ENCODE measurements around the gene SPTBN1.

Gene SPTBN1

DNA sequence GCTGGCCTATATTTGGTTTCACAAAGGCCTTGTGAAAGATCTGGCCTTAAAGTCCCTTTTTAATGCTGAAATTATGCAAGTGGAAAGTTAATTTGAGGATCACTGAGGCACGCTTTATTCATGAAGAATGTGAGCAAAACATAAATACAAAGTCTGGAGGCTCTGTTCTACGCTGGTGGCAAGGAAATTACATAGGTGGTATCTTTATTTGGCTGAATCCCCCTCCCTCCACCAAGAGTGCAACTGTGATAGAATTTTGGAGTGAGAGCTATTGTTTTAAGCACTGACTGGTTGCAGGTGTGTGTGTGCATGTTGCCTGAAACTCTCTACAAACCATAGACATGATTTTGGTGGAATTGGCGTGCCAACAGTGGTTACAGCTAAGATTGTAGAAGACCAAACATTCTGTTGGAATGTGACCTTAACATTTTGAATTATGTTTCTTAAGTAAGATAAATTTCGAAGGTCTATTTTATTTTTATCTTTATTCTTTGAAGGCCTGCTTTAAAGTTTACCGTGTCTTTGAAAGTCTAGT lies 114.3 kb downstream of the SPTBN1 start:
- Histone ChIP-seq H3K4me3 (ENCODE audit: low read depth, low read length) (no peak overlapping the region), H3K36me3 (ENCODE audit: control insufficient read depth in 1 of 2, insufficient read depth in 2 of 2, low read length in 2 of 2) (no peaks in the 10 kb centered on the region), H3K18ac (ENCODE audit: low read length) (no peak overlapping the region), H3K9ac (ENCODE audit: low read length) (no peak overlapping the region), H3K4me2 (ENCODE audit: low read length) (no peak overlapping the region), H4K8ac (ENCODE audit: low read depth, low read length) (no peak overlapping the region), H2BK120ac (ENCODE audit: insufficient read depth, low read length, poor library complexity) (no peak overlapping the region), H2BK5ac (ENCODE audit: low read depth, low read length, poor library complexity) (no peak overlapping the region), H3K4ac (ENCODE audit: low read depth, low read length) (no peak overlapping the region), H3K27me3 (ENCODE audit: insufficient read depth, low read length) (no peaks in the 10 kb centered on the region), H3K79me2 (ENCODE audit: control insufficient read depth, insufficient read depth, low read length, poor library complexity) (no peaks in the 10 kb centered on the region), H3K27ac (ENCODE audit: low read depth, low read length) (no peak overlapping the region), H3K4me1 (ENCODE audit: control insufficient read depth in 1 of 2, insufficient read depth in 2 of 2, low read length in 2 of 2) (peaks cover 12 to 22% of the 10 kb centered on the region in 2 experiments), H3K23ac (ENCODE audit: low read length) (no peak overlapping the region), H2BK12ac (ENCODE audit: low read length) (no peak overlapping the region), H2AFZ (ENCODE audit: insufficient read depth, low read length, poor library complexity) (no peak overlapping the region), H4K91ac (ENCODE audit: low read depth, low read length) (no peak overlapping the region), H4K12ac (ENCODE audit: low read depth, low read length) (no peak overlapping the region), H3K14ac (ENCODE audit: low read length) (no peak overlapping the region), H3K79me1 (ENCODE audit: low read length) (peaks cover 1% of the 10 kb centered on the region), H3K9me3 (ENCODE audit: insufficient read depth, low read depth, low read length) (no peaks in the 10 kb centered on the region), H2AK5ac (ENCODE audit: low read length) (no peak overlapping the region)
- WGBS (ENCODE audit: extremely low coverage, insufficient coverage, insufficient read length), result no CpG with 5 or more reads among the region's 5 CpGs
- no peak for DNase-seq

DNA sequence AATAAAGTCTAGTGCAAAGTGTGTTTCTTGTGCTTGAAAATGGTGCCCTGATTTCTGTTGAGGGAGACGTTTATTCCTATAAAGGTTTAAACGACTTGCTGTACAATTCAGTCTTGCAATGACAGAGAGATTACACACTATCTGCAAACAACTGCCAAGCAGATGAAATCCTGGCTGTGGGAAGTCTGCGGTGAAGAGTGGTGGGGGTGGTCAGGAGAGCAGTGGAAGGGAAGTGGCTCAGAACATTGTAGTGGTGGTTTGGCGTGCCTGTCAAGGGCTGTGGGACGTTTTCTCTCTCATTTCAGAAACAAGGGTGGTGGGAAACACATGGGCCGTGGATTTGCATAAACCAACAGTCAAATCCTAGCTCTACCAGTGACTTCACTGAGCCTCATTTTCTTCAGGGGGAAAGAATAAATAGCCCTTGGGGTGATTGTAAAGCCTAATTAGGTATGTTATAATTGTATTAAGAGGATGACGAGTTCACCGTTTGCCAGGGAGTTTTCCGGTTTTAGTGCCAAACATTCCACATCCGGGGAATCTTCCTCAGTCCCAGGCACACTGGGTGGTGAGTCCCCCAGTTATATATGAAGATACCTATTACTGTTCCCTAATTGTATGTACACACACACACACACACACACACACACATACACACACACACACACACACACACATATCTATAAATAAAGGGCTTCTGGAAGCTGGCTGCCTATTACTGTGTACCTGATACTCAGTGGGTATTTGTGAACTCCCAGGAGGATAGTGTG lies 115.0 kb downstream of the SPTBN1 start:
- H2AFZ ChIP-seq (ENCODE audit: insufficient read depth, low read length, poor library complexity), result no peak overlapping the region
- H3K4me2 ChIP-seq (ENCODE audit: low read length), result no peak overlapping the region
- no peak overlapping the region for H3K18ac ChIP-seq (ENCODE audit: low read length)
- no peaks in the 10 kb centered on the region for H3K9me3 ChIP-seq (ENCODE audit: insufficient read depth, low read depth, low read length)
- DNase-seq, result peak; percentile 7 to 31
- no peak overlapping the region for H2BK5ac ChIP-seq (ENCODE audit: low read depth, low read length, poor library complexity)
- H3K4ac ChIP-seq (ENCODE audit: low read depth, low read length), result no peak overlapping the region
- no peak overlapping the region for H3K23ac ChIP-seq (ENCODE audit: low read length)
- no peak overlapping the region for H3K4me3 ChIP-seq (ENCODE audit: low read depth, low read length)
- no peak overlapping the region for H2BK12ac ChIP-seq (ENCODE audit: low read length)
- H3K27me3 ChIP-seq (ENCODE audit: insufficient read depth, low read length), result no peaks in the 10 kb centered on the region
- no peak overlapping the region for H4K8ac ChIP-seq (ENCODE audit: low read depth, low read length)
- peaks cover 1% of the 10 kb centered on the region for H3K79me1 ChIP-seq (ENCODE audit: low read length)
- no peaks in the 10 kb centered on the region for H3K79me2 ChIP-seq (ENCODE audit: control insufficient read depth, insufficient read depth, low read length, poor library complexity)
- H4K12ac ChIP-seq (ENCODE audit: low read depth, low read length), result no peak overlapping the region
- H3K36me3 ChIP-seq (ENCODE audit: control insufficient read depth in 1 of 2, insufficient read depth in 2 of 2, low read length in 2 of 2), result no peaks in the 10 kb centered on the region
- WGBS (ENCODE audit: extremely low coverage, insufficient coverage, insufficient read length), result no CpG with 5 or more reads among the region's 10 CpGs
- H4K91ac ChIP-seq (ENCODE audit: low read depth, low read length), result no peak overlapping the region
- no peak overlapping the region for H2AK5ac ChIP-seq (ENCODE audit: low read length)
- H3K14ac ChIP-seq (ENCODE audit: low read length), result no peak overlapping the region
- H3K27ac ChIP-seq (ENCODE audit: low read depth, low read length), result no peak overlapping the region
- H3K4me1 ChIP-seq (ENCODE audit: control insufficient read depth in 1 of 2, insufficient read depth in 2 of 2, low read length in 2 of 2), result peaks cover 15 to 22% of the 10 kb centered on the region in 2 experiments
- no peak overlapping the region for H2BK120ac ChIP-seq (ENCODE audit: insufficient read depth, low read length, poor library complexity)
- no peak overlapping the region for H3K9ac ChIP-seq (ENCODE audit: low read length)

DNA sequence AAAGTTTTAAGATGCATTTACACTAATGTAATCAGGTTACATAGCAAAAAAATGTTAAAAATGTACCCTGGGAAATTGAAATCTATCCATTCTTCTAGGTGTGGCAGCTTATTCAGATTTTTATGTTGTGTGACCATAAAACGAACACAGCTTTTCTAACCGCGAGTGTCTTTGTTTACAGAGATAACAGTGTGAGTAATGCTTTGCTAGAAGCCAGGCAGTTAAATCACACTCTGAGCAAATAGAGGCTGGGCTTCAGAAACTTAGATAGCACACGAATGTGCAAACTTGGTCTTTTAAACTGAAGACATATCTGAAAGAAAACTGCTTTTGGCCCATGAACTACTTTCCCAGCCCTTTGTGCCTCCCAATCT lies 116.1 kb downstream of the SPTBN1 start:
- Histone ChIP-seq H3K27ac (ENCODE audit: low read depth, low read length) (peak overlapping the region; percentile 38), H3K79me1 (ENCODE audit: low read length) (peaks cover 1% of the 10 kb centered on the region), H2BK5ac (ENCODE audit: low read depth, low read length, poor library complexity) (no peak overlapping the region), H3K4me1 (ENCODE audit: control insufficient read depth in 1 of 2, insufficient read depth in 2 of 2, low read length in 2 of 2) (peaks cover 15 to 22% of the 10 kb centered on the region in 2 experiments), H3K36me3 (ENCODE audit: control insufficient read depth in 1 of 2, insufficient read depth in 2 of 2, low read length in 2 of 2) (no peaks in the 10 kb centered on the region), H3K4ac (ENCODE audit: low read depth, low read length) (no peak overlapping the region), H2BK12ac (ENCODE audit: low read length) (no peak overlapping the region), H3K9me3 (ENCODE audit: insufficient read depth, low read depth, low read length) (no peaks in the 10 kb centered on the region), H3K9ac (ENCODE audit: low read length) (no peak overlapping the region), H2AFZ (ENCODE audit: insufficient read depth, low read length, poor library complexity) (no peak overlapping the region), H3K14ac (ENCODE audit: low read length) (no peak overlapping the region), H3K23ac (ENCODE audit: low read length) (no peak overlapping the region), H3K79me2 (ENCODE audit: control insufficient read depth, insufficient read depth, low read length, poor library complexity) (no peaks in the 10 kb centered on the region), H4K12ac (ENCODE audit: low read depth, low read length) (no peak overlapping the region), H2BK120ac (ENCODE audit: insufficient read depth, low read length, poor library complexity) (no peak overlapping the region), H4K91ac (ENCODE audit: low read depth, low read length) (no peak overlapping the region), H4K8ac (ENCODE audit: low read depth, low read length) (no peak overlapping the region), H3K18ac (ENCODE audit: low read length) (no peak overlapping the region), H3K4me2 (ENCODE audit: low read length) (no peak overlapping the region), H2AK5ac (ENCODE audit: low read length) (no peak overlapping the region), H3K27me3 (ENCODE audit: insufficient read depth, low read length) (no peaks in the 10 kb centered on the region), H3K4me3 (ENCODE audit: low read depth, low read length) (no peak overlapping the region)
- DNase-seq, result peak; percentile 48 to 79
- no CpG with 5 or more reads among the region's 4 CpGs for WGBS (ENCODE audit: extremely low coverage, insufficient coverage, insufficient read length)

DNA sequence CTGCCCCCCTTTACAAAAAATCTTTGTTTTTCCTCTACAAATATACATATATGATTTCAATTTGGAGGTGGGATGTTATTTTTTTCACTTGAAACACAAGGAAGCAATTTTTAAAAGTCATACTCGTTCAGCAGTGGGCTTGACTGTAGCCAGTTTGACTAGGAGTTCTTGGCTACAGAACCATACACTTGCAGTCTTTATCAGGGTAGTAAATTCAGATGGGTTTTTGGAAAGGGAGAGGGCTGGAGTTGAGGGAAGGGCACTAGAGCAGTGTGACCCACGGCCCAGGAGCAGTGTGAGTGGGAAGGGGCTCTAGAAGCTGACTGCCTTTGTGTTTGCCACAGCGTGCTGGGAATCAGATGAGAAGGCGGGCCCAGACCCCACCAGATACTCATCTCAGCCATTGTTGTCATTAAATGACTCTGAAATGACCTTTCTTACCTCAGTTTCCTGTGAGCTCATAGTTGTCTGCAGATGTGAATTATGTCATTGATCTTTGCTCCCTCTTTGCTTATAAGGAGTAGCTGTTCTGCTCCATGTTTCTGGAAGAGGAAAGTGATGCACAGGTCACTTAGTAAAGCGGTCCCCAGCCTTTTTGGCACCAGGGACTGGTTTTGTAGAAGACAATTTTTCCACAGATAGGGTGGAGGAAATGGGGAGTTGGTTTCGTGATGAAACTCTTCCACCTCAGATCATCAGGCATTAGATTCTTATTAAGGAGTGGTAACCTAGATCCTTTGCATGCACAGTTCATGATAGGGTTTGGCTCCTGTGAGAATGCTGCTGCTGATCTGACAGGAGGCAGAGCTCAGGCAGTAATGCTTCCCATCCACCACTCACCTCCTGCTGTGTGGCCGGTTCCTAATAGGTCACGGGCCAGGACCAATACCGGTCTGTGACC lies 116.8 kb downstream of the SPTBN1 start:
- Histone ChIP-seq H3K14ac (ENCODE audit: low read length) (no peak overlapping the region), H3K9ac (ENCODE audit: low read length) (no peak overlapping the region)

More for the DNA sequence above, 116.8 kb downstream of the SPTBN1 start:
- no peak overlapping the region for H3K18ac ChIP-seq (ENCODE audit: low read length)
- H2BK120ac ChIP-seq (ENCODE audit: insufficient read depth, low read length, poor library complexity), result no peak overlapping the region
- H2BK5ac ChIP-seq (ENCODE audit: low read depth, low read length, poor library complexity), result no peak overlapping the region
- H3K4me2 ChIP-seq (ENCODE audit: low read length), result no peak overlapping the region
- no peak overlapping the region for H4K8ac ChIP-seq (ENCODE audit: low read depth, low read length)
- H3K79me2 ChIP-seq (ENCODE audit: control insufficient read depth, insufficient read depth, low read length, poor library complexity), result no peaks in the 10 kb centered on the region
- no peak overlapping the region for H2BK12ac ChIP-seq (ENCODE audit: low read length)
- H3K27ac ChIP-seq (ENCODE audit: low read depth, low read length), result peak overlapping the region; percentile 38
- H3K79me1 ChIP-seq (ENCODE audit: low read length), result peaks cover 1% of the 10 kb centered on the region
- H3K4ac ChIP-seq (ENCODE audit: low read depth, low read length), result no peak overlapping the region
- H4K91ac ChIP-seq (ENCODE audit: low read depth, low read length), result no peak overlapping the region
- H3K9me3 ChIP-seq (ENCODE audit: insufficient read depth, low read depth, low read length), result no peaks in the 10 kb centered on the region
- no peak overlapping the region for H2AK5ac ChIP-seq (ENCODE audit: low read length)
- no peak overlapping the region for H2AFZ ChIP-seq (ENCODE audit: insufficient read depth, low read length, poor library complexity)
- H3K27me3 ChIP-seq (ENCODE audit: insufficient read depth, low read length), result no peaks in the 10 kb centered on the region
- DNase-seq, result peak; percentile 6 to 7
- peaks cover 15 to 22% of the 10 kb centered on the region in 2 experiments for H3K4me1 ChIP-seq (ENCODE audit: control insufficient read depth in 1 of 2, insufficient read depth in 2 of 2, low read length in 2 of 2)
- H3K36me3 ChIP-seq (ENCODE audit: control insufficient read depth in 1 of 2, insufficient read depth in 2 of 2, low read length in 2 of 2), result no peaks in the 10 kb centered on the region
- peak overlapping the region; percentile 19 for H4K12ac ChIP-seq (ENCODE audit: low read depth, low read length)
- WGBS (ENCODE audit: extremely low coverage, insufficient coverage, insufficient read length), result no CpG with 5 or more reads among the region's 9 CpGs
- H3K23ac ChIP-seq (ENCODE audit: low read length), result no peak overlapping the region
- H3K4me3 ChIP-seq (ENCODE audit: low read depth, low read length), result no peak overlapping the region
